Adrenal gland (tissue), 5 donors: ENCODE results near the gene MBOAT1.

ENCODE experiments used
- CTCF ChIP-seq, 6 experiments: fragments of 450-650 bp in 4 of 6; fragments of 200-600 bp in 2 of 6; sonication (generic) in 1 of 6; IDR thresholded peaks; 1 replicate in 5 of 6; 2 replicates in 1 of 6; pipeline versions ENCODE4 v1.5.1 to v1.8.0; 2016 to 2021; ENCODE audit warnings: antibody characterized with exemption in 6 of 6, mild to moderate bottlenecking in 2 of 6, moderate library complexity in 1 of 6
- POLR2A ChIP-seq, 2 donors: fragments of 450-650 bp; IDR thresholded peaks; one replicate each; pipeline ENCODE4 v1.6.1; 2017; ENCODE audit warnings: antibody characterized with exemption in 2 of 2, mild to moderate bottlenecking in 2 of 2, moderate library complexity in 1 of 2
- donor health status: DM: no; HTN: no; CAD: no.

GRCh38 chr6:20167601-20168000 is 44.7 kb downstream of the MBOAT1 start:
- TF ChIP-seq CTCF (IDR thresholded peaks at IDR 0.05) (no peak), POLR2A (IDR thresholded peaks at IDR 0.05) (no peak)
